H9 (cell line): Measurements from ENCODE around the gene NTSR1. TPM values are rescaled to one million over a fixed set of nuclear protein-coding genes. Genes with fewer than 3 reads are reported as not detected.
A peak's percentile ranks its signal among the peaks of the same experiment; 100 is the strongest.

Source experiments
- DNase-seq: peaks from one replicate; pipeline ENCODE4 v3.0.0-alpha.2; 2017
- H2AFZ ChIP-seq: one replicate; pipeline ENCODE4 v1.6.1; 2013; ENCODE audit warnings: mild to moderate bottlenecking, low read length, control low read depth, moderate library complexity
- H2AK5ac ChIP-seq: 2 replicates; pipeline ENCODE4 v1.6.1; 2013; ENCODE audit warnings: low read length, control low read depth, mixed read lengths; ENCODE audit not compliant: insufficient read length
- H2BK120ac ChIP-seq: one replicate; pipeline ENCODE4 v1.6.1; 2013; ENCODE audit warnings: low read depth, mild to moderate bottlenecking, low read length, control low read depth, inconsistent platforms; ENCODE audit not compliant: poor library complexity, severe bottlenecking
- H2BK12ac ChIP-seq: 2 replicates; pipeline ENCODE4 v1.6.1; 2013; ENCODE audit warnings: low read length, control low read depth, mixed read lengths, low read depth; ENCODE audit not compliant: insufficient read length
- H2BK15ac ChIP-seq: 2 replicates; pipeline ENCODE4 v1.6.1; 2013; ENCODE audit warnings: low read depth, low read length, control low read depth
- H2BK20ac ChIP-seq: one replicate; pipeline ENCODE4 v1.6.1; 2013; ENCODE audit warnings: low read depth, mild to moderate bottlenecking, low read length, control low read depth, inconsistent platforms; ENCODE audit not compliant: poor library complexity, severe bottlenecking
- H2BK5ac ChIP-seq: 2 replicates; pipeline ENCODE4 v1.6.1; 2013; ENCODE audit warnings: low read length, control low read depth, mixed read lengths; ENCODE audit not compliant: insufficient read length
- H3K14ac ChIP-seq: 2 replicates; pipeline ENCODE4 v1.6.1; 2013; ENCODE audit warnings: low read length, control low read depth; ENCODE audit not compliant: insufficient read depth
- H3K18ac ChIP-seq: 2 replicates; pipeline ENCODE4 v1.6.1; 2013; ENCODE audit warnings: low read depth, mild to moderate bottlenecking, mixed read lengths, low read length, control low read depth; ENCODE audit not compliant: insufficient read length
- H3K23ac ChIP-seq: 2 replicates; pipeline ENCODE4 v1.6.1; 2013; ENCODE audit warnings: low read length, control low read depth, mixed read lengths, low read depth; ENCODE audit not compliant: insufficient read length
- H3K23me2 ChIP-seq: 2 replicates; pipeline ENCODE4 v1.6.1; 2013; ENCODE audit warnings: low read depth, mild to moderate bottlenecking, mixed read lengths, low read length, control low read depth; ENCODE audit not compliant: insufficient read length, poor library complexity, severe bottlenecking
- H3K27ac ChIP-seq: 2 replicates; pipeline ENCODE4 v1.5.1; 2013; ENCODE audit warnings: low read length, control low read depth, mixed read lengths, low read depth; ENCODE audit not compliant: insufficient read length
- H3K27me3 ChIP-seq: 2 replicates; pipeline ENCODE4 v1.6.1; 2013; ENCODE audit warnings: low read length, control low read depth, inconsistent platforms; ENCODE audit not compliant: insufficient read depth
- H3K4ac ChIP-seq: 2 replicates; pipeline ENCODE4 v1.6.1; 2013; ENCODE audit warnings: low read depth, mild to moderate bottlenecking, control low read depth, inconsistent platforms, low read length, moderate library complexity
- H3K4me1 ChIP-seq: 2 replicates; pipeline ENCODE4 v1.6.1; 2013; ENCODE audit warnings: low read length, control low read depth, inconsistent platforms; ENCODE audit not compliant: insufficient read depth
- H3K4me2 ChIP-seq: 2 replicates; pipeline ENCODE4 v1.6.1; 2013; ENCODE audit warnings: low read length, control low read depth, mixed read lengths; ENCODE audit not compliant: insufficient read length, insufficient read depth
- H3K56ac ChIP-seq: 2 replicates; pipeline ENCODE4 v1.6.1; 2013; ENCODE audit warnings: low read depth, mild to moderate bottlenecking, mixed read lengths, low read length, control low read depth; ENCODE audit not compliant: insufficient read length
- H3K79me1 ChIP-seq: 2 replicates; pipeline ENCODE4 v1.6.1; 2013; ENCODE audit warnings: low read depth, mild to moderate bottlenecking, moderate library complexity, low read length, control low read depth, inconsistent platforms; ENCODE audit not compliant: insufficient read depth, poor library complexity, severe bottlenecking
- H3K79me2 ChIP-seq: 2 replicates; pipeline ENCODE4 v1.6.1; 2013; ENCODE audit warnings: low read length, control low read depth, inconsistent platforms; ENCODE audit not compliant: insufficient read depth
- H3K9ac ChIP-seq: 2 replicates; pipeline ENCODE4 v1.6.1; 2013; ENCODE audit warnings: low read length, control low read depth, mixed read lengths; ENCODE audit not compliant: insufficient read length; ENCODE audit errors: extremely low read depth
- H3K9me3 ChIP-seq: one replicate; pipeline ENCODE4 v1.6.1; 2013; ENCODE audit warnings: low read depth, low read length, inconsistent platforms; ENCODE audit not compliant: control insufficient read depth
- H3T11ph ChIP-seq: one replicate; pipeline ENCODE4 v1.6.1; 2013; ENCODE audit warnings: mild to moderate bottlenecking, low read length, control low read depth, inconsistent platforms
- H4K20me1 ChIP-seq: one replicate; pipeline ENCODE4 v1.6.1; 2013; ENCODE audit not compliant: control insufficient read depth, insufficient read length, insufficient read depth
- H4K5ac ChIP-seq: 2 replicates; pipeline ENCODE4 v1.6.1; 2013; ENCODE audit warnings: low read depth, mild to moderate bottlenecking, mixed read lengths, low read length, control low read depth; ENCODE audit not compliant: insufficient read length
- H4K8ac ChIP-seq: replicated peaks from 2 replicates; pipeline ENCODE4 v1.6.1; 2013; ENCODE audit warnings: low read length, control low read depth, mixed read lengths, low read depth; ENCODE audit not compliant: insufficient read length
- H4K91ac ChIP-seq: 2 replicates; pipeline ENCODE4 v1.6.1; 2013; ENCODE audit warnings: low read depth, mild to moderate bottlenecking, moderate library complexity, mixed read lengths, low read length, control low read depth; ENCODE audit not compliant: insufficient read length
- H3K27ac Mint-ChIP-seq, 3 experiments: 2 replicates in 2 of 3; 3 replicates in 1 of 3; pipeline ENCODE4 v1.8.0; 2020 to 2021; ENCODE audit warnings: mixed read lengths in 3 of 3, mild to moderate bottlenecking in 1 of 3, moderate library complexity in 1 of 3
- H3K27me3 Mint-ChIP-seq: 2 replicates; pipeline ENCODE4 v1.8.0; 2021; ENCODE audit warnings: low read depth, mild to moderate bottlenecking, moderate library complexity, mixed read lengths
- H3K36me3 Mint-ChIP-seq, 3 experiments: 2 replicates in 2 of 3; 3 replicates in 1 of 3; pipeline ENCODE4 v1.8.0; 2020 to 2021; ENCODE audit warnings: low read depth in 3 of 3, mixed read lengths in 3 of 3; ENCODE audit not compliant: insufficient read depth in 1 of 3
- H3K4me1 Mint-ChIP-seq, 2 experiments: 2 replicates each; pipeline ENCODE4 v1.8.0; 2020; ENCODE audit warnings: mixed read lengths in 2 of 2
- H3K4me3 Mint-ChIP-seq, 2 experiments: 2 replicates in 1 of 2; 3 replicates in 1 of 2; pipeline ENCODE4 v1.8.0; 2020 to 2021; ENCODE audit warnings: mild to moderate bottlenecking in 2 of 2, mixed read lengths in 2 of 2, moderate library complexity in 1 of 2
- H3K9me3 Mint-ChIP-seq, 2 experiments: 2 replicates in 1 of 2; 3 replicates in 1 of 2; pipeline ENCODE4 v1.8.0; 2020; ENCODE audit warnings: mild to moderate bottlenecking in 2 of 2, mixed read lengths in 2 of 2, moderate library complexity in 1 of 2
- CTCF ChIP-seq: fragments of 200-600 bp; sonication (generic); conservative IDR thresholded peaks from 3 replicates; pipeline ENCODE4 v1.8.0; 2021; ENCODE audit warnings: antibody characterized with exemption, mild to moderate bottlenecking
- WGBS: extraction: QIAGEN DNeasy Blood & Tissue Kit; methylation state at CpG from one replicate; pipeline ENCODE4 v1.1.7; 2013; ENCODE audit warnings: missing lambda C conversion rate, low lambda C conversion rate, mixed read lengths; ENCODE audit not compliant: insufficient read length; ENCODE audit errors: extremely low coverage; 5-methylcytosine and 5-hydroxymethylcytosine counted together
- total RNA-seq: library from RNA; stranded (reverse); gene quantifications from 2 replicates; pipeline ENCODE4 v1.2.1, GENCODE V29; 2021

The NTSR1 gene
- total RNA-seq, 1 experiment from 2014 or later, result 0.11 TPM

GRCh38 chr20:62716198-62716940 lies 7.7 kb downstream of the NTSR1 start:
- H3K23me2 ChIP-seq, result no peaks in the 10 kb centered on the region
- no peak overlapping the region for H3K4ac ChIP-seq
- H3K56ac ChIP-seq, result no peak overlapping the region
- no CpG with 5 or more reads among the region's 30 CpGs for WGBS
- no peak overlapping the region for H4K5ac ChIP-seq
- no peak overlapping the region for H3K27ac ChIP-seq
- peaks cover 4% of the 10 kb centered on the region for H3K9me3 ChIP-seq
- peaks cover 11 to 18% of the 10 kb centered on the region in 2 experiments for H3K9me3 Mint-ChIP-seq
- H2AK5ac ChIP-seq, result no peak overlapping the region
- H3K4me1 Mint-ChIP-seq, result peaks cover 0 to 6% of the 10 kb centered on the region in 2 experiments; a peak in 2 of 4 replicates
- no peak overlapping the region for H3K18ac ChIP-seq
- no peak overlapping the region for H3K23ac ChIP-seq
- H3K36me3 Mint-ChIP-seq, result peaks cover 2 to 10% (median 2%) of the 10 kb centered on the region in 3 experiments; a peak in 6 of 7 replicates
- H3K27me3 ChIP-seq, result no peaks in the 10 kb centered on the region
- H3K4me1 ChIP-seq, result no peaks in the 10 kb centered on the region
- no peak overlapping the region for H2BK12ac ChIP-seq
- H3K27ac Mint-ChIP-seq, result peak overlapping the region in 1 of 3 experiments; percentile 56; a peak in 1 of 7 replicates
- DNase-seq, result no peak
- peaks cover 78% of the 10 kb centered on the region for H3K27me3 Mint-ChIP-seq
- H3T11ph ChIP-seq, result no peak overlapping the region
- H4K20me1 ChIP-seq, result peaks cover 2% of the 10 kb centered on the region
- TF ChIP-seq CTCF, result no peak
- H3K79me2 ChIP-seq, result no peaks in the 10 kb centered on the region
- no peaks in the 10 kb centered on the region for H3K79me1 ChIP-seq
- no peak overlapping the region for H4K91ac ChIP-seq
- no peak overlapping the region for H2BK120ac ChIP-seq
- H4K8ac ChIP-seq, result no peak overlapping the region
- no peak overlapping the region for H3K9ac ChIP-seq
- no peak overlapping the region for H3K4me2 ChIP-seq
- no peak overlapping the region for H2BK15ac ChIP-seq
- no peak overlapping the region for H2BK5ac ChIP-seq
- no peak overlapping the region for H3K4me3 Mint-ChIP-seq
- 0 out of 2 replicates have a peak overlapping the region, but pooled peaks have one; percentile 0 for H3K14ac ChIP-seq
- H2AFZ ChIP-seq, result no peak overlapping the region
- H2BK20ac ChIP-seq, result no peak overlapping the region
